ENCODE data around the gene KLK15. TPM values are rescaled to one million over a fixed set of nuclear protein-coding genes. Genes with fewer than 3 reads are reported as not detected.

Gene KLK15
- total and polyA plus RNA-seq, 10 of the 15 experiments (the other 5 are each of a cell fraction or from before 2014, with no cell fraction given): 0.04 to 0.08 TPM; not detected in 8

GRCh38 chr19:50819636-50820035, 13.7 kb downstream of the KLK15 start:
- Histone ChIP-seq H3K4me2 (ENCODE audit: control insufficient read depth, insufficient read depth) (peak overlapping the region; percentile 84), H3K4me1 (ENCODE audit: control insufficient read depth, insufficient read depth, low read length) (peaks cover 36% of the 10 kb centered on the region), H3K27me3 (replicated peaks in 1 of 2; ENCODE audit: control insufficient read depth in 2 of 2, insufficient read depth in 2 of 2, low read length in 1 of 2) (no peaks in the 10 kb centered on the region), H2AFZ (ENCODE audit: control insufficient read depth, low read depth, low read length) (no peak overlapping the region), H3K9ac (ENCODE audit: control insufficient read depth, insufficient read depth, low read length) (0 out of 2 replicates have a peak overlapping the region, but pooled peaks have one; percentile 17), H3K27ac (ENCODE audit: control insufficient read depth, insufficient read depth) (no peak overlapping the region; the same call in 1 of the 2 replicates), H3K9me3 (replicated peaks; ENCODE audit: control insufficient read depth, insufficient read depth, low read length) (peaks cover 3% of the 10 kb centered on the region; the same call in 2 of the 3 replicates), H3K79me2 (ENCODE audit: control insufficient read depth, insufficient read depth, low read length) (peaks cover 4% of the 10 kb centered on the region), H3K36me3 (ENCODE audit: control insufficient read depth in 2 of 2, insufficient read depth in 2 of 2, low read length in 1 of 2) (no peaks in the 10 kb centered on the region), H4K20me1 (ENCODE audit: control insufficient read depth, insufficient read depth) (no peaks in the 10 kb centered on the region), H3K4me3 (peak overlapping the region; percentile 97)
- in situ Hi-C loops (cut with MboI): loop anchor here (10.0 kb wide), 1 partner anchor 545 kb away; the partner anchor contains the start of genes CLDND2 and ETFB
- ChIA-PET POLR2A (interaction anchor here (0.7 to 2.9 kb wide), 6 partner anchors 15 to 477 kb away, joined by 3 to 19 read pairs (median 4); no protein-coding TSS in a partner anchor), RAD21 (ENCODE audit: unreplicated experiment) (interaction anchor here (0.8 to 2.4 kb wide), 8 partner anchors 15 to 490 kb away, joined by 3 to 11 read pairs (median 6); partner anchors contain the start of gene KCNC3), SMC1A (ENCODE audit: uncharacterized antibody, unreplicated experiment) (interaction anchor here (0.6 to 4.6 kb wide), 7 partner anchors 12 to 101 kb away, joined by 3 to 16 read pairs (median 4); no protein-coding TSS in a partner anchor), CTCF (interaction anchor here (0.6 to 2.7 kb wide), 7 partner anchors 14 to 78 kb away, joined by 3 to 15 read pairs (median 5); partner anchors contain the start of gene KLK15)
- DNase-seq (ENCODE audit: low read depth, low spot score) (no peak), FAIRE-seq (no peak), ATAC-seq (no peak)
- TF ChIP-seq MYC (IDR thresholded peaks at IDR 0.05; ENCODE audit: insufficient read depth, insufficient read length, insufficient replicate concordance, low read length, severe bottlenecking) (no peak), POLR2AphosphoS5 (IDR thresholded peaks at IDR 0.05; ENCODE audit: low read length) (no peak), KDM1A (IDR thresholded peaks at IDR 0.05; ENCODE audit: borderline replicate concordance) (no peak), TARDBP (IDR thresholded peaks at IDR 0.05; ENCODE audit: borderline replicate concordance) (no peak), CREM (IDR thresholded peaks at IDR 0.05; ENCODE audit: low read depth) (no peak), PAX5 (IDR thresholded peaks at IDR 0.05; ENCODE audit: borderline replicate concordance, low read depth, low read length) (no peak), ASH2L (IDR thresholded peaks at IDR 0.05; ENCODE audit: borderline replicate concordance, low read depth) (no peak), E2F4 (IDR thresholded peaks at IDR 0.05; ENCODE audit: low read depth, low read length) (no peak), LARP7 (IDR thresholded peaks at IDR 0.05) (no peak), JUND (IDR thresholded peaks at IDR 0.05; ENCODE audit: low read depth, low read length) (no peak), FOXM1 (IDR thresholded peaks at IDR 0.05; ENCODE audit: low read depth, low read length) (no peak), ESRRA (IDR thresholded peaks at IDR 0.05; ENCODE audit: low read length) (no peak)
- intact Hi-C loops (cut with micrococcal nuclease; ENCODE audit: unreplicated experiment): loop anchor here (2.0 kb wide), 1 partner anchor 15 kb away; no protein-coding TSS in a partner anchor
- WGBS (ENCODE audit: insufficient coverage, insufficient replicate concordance, low lambda C conversion rate, missing lambda C conversion rate): 36% methylated on average over 7 of the region's 8 CpGs
- no TSS peak for BruUV-seq (replicated peaks)
